GM23248 (cell line): ENCODE measurements around the gene DLG2.

Experiments
- EZH2 ChIP-seq: fragments of 200-600 bp; sonication (generic); IDR thresholded peaks from 2 replicates; pipeline ENCODE4 v1.6.1; 2018; ENCODE audit warnings: antibody characterized with exemption, mild to moderate bottlenecking; ENCODE audit not compliant: insufficient read depth, poor library complexity, severe bottlenecking
- EZH2phosphoT487 ChIP-seq: fragments of 200-600 bp; sonication (generic); IDR thresholded peaks from 2 replicates; pipeline ENCODE4 v1.6.1; 2018; ENCODE audit warnings: antibody characterized with exemption, moderate library complexity, mild to moderate bottlenecking, low read depth; ENCODE audit not compliant: insufficient read depth

DNA sequence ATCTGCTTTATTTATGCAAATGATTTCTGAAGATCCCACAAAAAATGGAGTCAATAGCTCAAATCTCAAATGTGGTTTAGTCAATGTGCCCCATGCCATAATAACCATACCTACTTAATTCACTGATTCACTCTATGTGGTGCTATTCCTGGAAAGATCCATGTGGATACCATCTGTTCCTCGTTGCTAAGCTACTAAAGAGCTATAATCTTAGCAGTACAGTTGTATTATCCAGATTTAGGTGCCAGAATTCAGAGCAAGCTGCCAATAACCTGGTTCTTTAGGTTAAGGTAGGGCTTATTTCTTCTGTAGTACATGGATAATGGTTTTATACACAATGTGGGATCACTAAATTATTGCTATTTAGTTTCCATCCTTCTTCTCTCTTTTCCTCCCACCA, 1366.3 kb downstream of the DLG2 start:
- no peak for TF ChIP-seq EZH2
- TF ChIP-seq EZH2phosphoT487 = no peak
